Liver (tissue), 9 donors: ENCODE results near the gene ATOX1. TPM values are rescaled to one million over a fixed set of nuclear protein-coding genes. Genes with fewer than 3 reads are reported as not detected.

ENCODE experiments used
- DNase-seq: peaks from one replicate; pipeline ENCODE4 v3.0.0-alpha.2; 2017; ENCODE audit warnings: low spot score
- H3K27ac ChIP-seq, 2 donors: one replicate each; pipeline ENCODE4 v1.7.0; 2013; ENCODE audit warnings: inconsistent platforms in 2 of 2, low read length in 2 of 2, control low read depth in 1 of 2, low read depth in 1 of 2, mild to moderate bottlenecking in 1 of 2
- H3K27me3 ChIP-seq, 4 donors: one replicate each; pipeline versions ENCODE4 v1.6.1 to v1.7.0; 2013; ENCODE audit warnings: low read length in 3 of 4, inconsistent platforms in 1 of 4, mild to moderate bottlenecking in 1 of 4, moderate library complexity in 1 of 4; ENCODE audit not compliant: control insufficient read depth in 4 of 4, insufficient read depth in 4 of 4
- H3K36me3 ChIP-seq, 4 donors: one replicate each; pipeline versions ENCODE4 v1.6.1 to v1.7.0; 2013; ENCODE audit warnings: low read length in 3 of 4, mild to moderate bottlenecking in 3 of 4, low read depth in 1 of 4, moderate library complexity in 1 of 4; ENCODE audit not compliant: control insufficient read depth in 4 of 4, insufficient read depth in 3 of 4
- H3K4me1 ChIP-seq, 4 donors: one replicate each; pipeline versions ENCODE4 v1.6.1 to v1.7.0; 2013; ENCODE audit warnings: low read length in 3 of 4, mild to moderate bottlenecking in 3 of 4, moderate library complexity in 1 of 4; ENCODE audit not compliant: control insufficient read depth in 4 of 4, insufficient read depth in 4 of 4
- H3K4me3 ChIP-seq, 3 donors: one replicate each; pipeline versions ENCODE4 v1.6.1 to v1.7.0; 2013; ENCODE audit warnings: low read length in 3 of 3, control low read depth in 1 of 3, low read depth in 1 of 3, mild to moderate bottlenecking in 1 of 3
- H3K9ac ChIP-seq, 2 donors: one replicate each; pipeline ENCODE4 v1.7.0; 2013; ENCODE audit warnings: low read length in 2 of 2, mild to moderate bottlenecking in 2 of 2, moderate library complexity in 2 of 2, control low read depth in 1 of 2, low read depth in 1 of 2
- H3K9me3 ChIP-seq, 4 donors: one replicate each; pipeline versions ENCODE4 v1.6.1 to v1.7.0; 2013; ENCODE audit warnings: low read length in 3 of 4; ENCODE audit not compliant: control insufficient read depth in 4 of 4
- ATF3 ChIP-seq: IDR thresholded peaks from 2 replicates; pipeline ENCODE4 v1.6.1; 2016; ENCODE audit warnings: antibody characterized with exemption
- CTCF ChIP-seq: fragments of 150-350 bp; IDR thresholded peaks from 2 replicates; pipeline ENCODE4 v1.5.1; 2017; ENCODE audit warnings: improper control_type of control experiment, low read depth, low read length; ENCODE audit not compliant: missing input control
- EGR1 ChIP-seq, 2 donors: IDR thresholded peaks; 2 replicates each; pipeline ENCODE4 v1.6.1; 2016 to 2018; ENCODE audit warnings: antibody characterized with exemption in 2 of 2, low read depth in 2 of 2
- FOXA1 ChIP-seq: IDR thresholded peaks from 2 replicates; pipeline ENCODE4 v1.6.1; 2016; ENCODE audit warnings: antibody characterized with exemption
- HNF4G ChIP-seq: IDR thresholded peaks from 2 replicates; pipeline ENCODE4 v1.6.1; 2016; ENCODE audit warnings: antibody characterized with exemption
- JUND ChIP-seq, 2 donors: IDR thresholded peaks; 2 replicates each; pipeline ENCODE4 v1.6.1; 2016; ENCODE audit warnings: antibody characterized with exemption in 2 of 2
- MAX ChIP-seq: IDR thresholded peaks from 2 replicates; pipeline ENCODE4 v1.6.1; 2016; ENCODE audit warnings: antibody characterized with exemption
- NR2F2 ChIP-seq: IDR thresholded peaks from 2 replicates; pipeline ENCODE4 v1.6.1; 2016; ENCODE audit warnings: antibody characterized with exemption
- RAD21 ChIP-seq, 2 donors: IDR thresholded peaks; 2 replicates each; pipeline ENCODE4 v1.6.1; 2016; ENCODE audit warnings: antibody characterized with exemption in 2 of 2, mild to moderate bottlenecking in 2 of 2
- REST ChIP-seq: IDR thresholded peaks from 2 replicates; pipeline ENCODE4 v1.6.1; 2016; ENCODE audit warnings: antibody characterized with exemption, mild to moderate bottlenecking
- RXRA ChIP-seq, 2 donors: IDR thresholded peaks; 2 replicates each; pipeline ENCODE4 v1.6.1; 2017 to 2018; ENCODE audit warnings: antibody characterized with exemption in 2 of 2, mild to moderate bottlenecking in 1 of 2
- YY1 ChIP-seq: IDR thresholded peaks from 2 replicates; pipeline ENCODE4 v1.6.1; 2016; ENCODE audit warnings: antibody characterized with exemption, mild to moderate bottlenecking
- ZBTB33 ChIP-seq: IDR thresholded peaks from 2 replicates; pipeline ENCODE4 v1.6.1; 2016; ENCODE audit warnings: antibody characterized with exemption
- WGBS: extraction: QIAGEN DNeasy Blood & Tissue Kit; methylation state at CpG from one replicate; pipeline ENCODE4 v1.1.7; 2013; 5-methylcytosine and 5-hydroxymethylcytosine counted together
- polyA plus RNA-seq, 2 donors: library from polyadenylated mRNA; stranded (reverse) in 1 of 2; unstranded in 1 of 2; fragments of 200-250 nt in 1 of 2; fragments of >200 nt in 1 of 2; fragmentation: Nextera tagmentation in 1 of 2; extraction: Ambion mirVana in 1 of 2; gene quantifications; one replicate each; pipeline versions ENCODE4 v1.2.1 to v1.2.3, GENCODE V29; 2013 to 2015
- total RNA-seq, 2 donors: library from RNA; depleted of rRNA; stranded (reverse); fragments of >200 nt; gene quantifications; one replicate each; pipeline ENCODE4 v1.2.3, GENCODE V29; 2014
- donor health status: healthy.
- donor health status: healthy.
- donor health status: healthy.
- donor health status: healthy.
- donor health status: healthy.

The ATOX1 gene
- total and polyA plus RNA-seq, 4 donors = 25.9 to 307 (median 95.6) TPM

GRCh38 chr5:151770383-151771258 is 12.2 kb upstream of the ATOX1 start:
- TF ChIP-seq RAD21 (IDR thresholded peaks at IDR 0.05) (peak in 1 of 2 donors; percentile 4), ZBTB33 (peak; percentile 17), EGR1 (IDR thresholded peaks at IDR 0.05; ENCODE audit: low read depth in 2 of 2) (no peak)

GRCh38 chr5:151766975-151767374 is 8.5 kb upstream of the ATOX1 start:
- H3K27ac ChIP-seq = no peak overlapping the region
- H3K9me3 ChIP-seq = no peaks in the 10 kb centered on the region
- H3K4me1 ChIP-seq = peaks cover 0 to 6% (median 3%) of the 10 kb centered on the region in 4 donors
- H3K9ac ChIP-seq = no peak overlapping the region
- DNase-seq = no peak
- H3K36me3 ChIP-seq = no peaks in the 10 kb centered on the region
- no peak overlapping the region for H3K4me3 ChIP-seq
- no peak for TF ChIP-seq JUND (IDR thresholded peaks at IDR 0.05)
- no peak for TF ChIP-seq RXRA (IDR thresholded peaks at IDR 0.05)
- no peak for TF ChIP-seq REST
- TF ChIP-seq ZBTB33 = no peak
- no peak for TF ChIP-seq MAX
- TF ChIP-seq NR2F2 = no peak
- TF ChIP-seq RAD21 (IDR thresholded peaks at IDR 0.05) = no peak
- TF ChIP-seq ATF3 = no peak
- no peak for TF ChIP-seq FOXA1
- TF ChIP-seq HNF4G = no peak
- no peak for TF ChIP-seq CTCF
- no peak for TF ChIP-seq YY1
- H3K27me3 ChIP-seq = no peaks in the 10 kb centered on the region

More at GRCh38 chr5:151770383-151771258, 12.2 kb upstream of the ATOX1 start:
- peak; percentile 67 for DNase-seq
- Histone ChIP-seq H3K9me3 (no peaks in the 10 kb centered on the region), H3K4me1 (peaks cover 6 to 36% (median 22%) of the 10 kb centered on the region in 4 donors), H3K36me3 (no peaks in the 10 kb centered on the region), H3K9ac (peak overlapping the region; percentile 86 to 88), H3K27me3 (no peaks in the 10 kb centered on the region), H3K27ac (peak overlapping the region; percentile 91 to 97), H3K4me3 (peak overlapping the region; percentile 21 to 76 (median 60))
- 9% methylated on average over 75 of the region's 75 CpGs for WGBS
